H9 (cell line): ENCODE data around the gene COMT. TPM values are rescaled to one million over a fixed set of nuclear protein-coding genes. Genes with fewer than 3 reads are reported as not detected.

Experiments used
- DNase-seq: peaks from one replicate; pipeline ENCODE4 v3.0.0-alpha.2; 2017
- H2AFZ ChIP-seq: one replicate; pipeline ENCODE4 v1.6.1; 2013; ENCODE audit warnings: mild to moderate bottlenecking, low read length, control low read depth, moderate library complexity
- H2AK5ac ChIP-seq: 2 replicates; pipeline ENCODE4 v1.6.1; 2013; ENCODE audit warnings: low read length, control low read depth, mixed read lengths; ENCODE audit not compliant: insufficient read length
- H2BK120ac ChIP-seq: one replicate; pipeline ENCODE4 v1.6.1; 2013; ENCODE audit warnings: low read depth, mild to moderate bottlenecking, low read length, control low read depth, inconsistent platforms; ENCODE audit not compliant: poor library complexity, severe bottlenecking
- H2BK12ac ChIP-seq: 2 replicates; pipeline ENCODE4 v1.6.1; 2013; ENCODE audit warnings: low read length, control low read depth, mixed read lengths, low read depth; ENCODE audit not compliant: insufficient read length
- H2BK15ac ChIP-seq: 2 replicates; pipeline ENCODE4 v1.6.1; 2013; ENCODE audit warnings: low read depth, low read length, control low read depth
- H2BK20ac ChIP-seq: one replicate; pipeline ENCODE4 v1.6.1; 2013; ENCODE audit warnings: low read depth, mild to moderate bottlenecking, low read length, control low read depth, inconsistent platforms; ENCODE audit not compliant: poor library complexity, severe bottlenecking
- H2BK5ac ChIP-seq: 2 replicates; pipeline ENCODE4 v1.6.1; 2013; ENCODE audit warnings: low read length, control low read depth, mixed read lengths; ENCODE audit not compliant: insufficient read length
- H3K14ac ChIP-seq: 2 replicates; pipeline ENCODE4 v1.6.1; 2013; ENCODE audit warnings: low read length, control low read depth; ENCODE audit not compliant: insufficient read depth
- H3K18ac ChIP-seq: 2 replicates; pipeline ENCODE4 v1.6.1; 2013; ENCODE audit warnings: low read depth, mild to moderate bottlenecking, mixed read lengths, low read length, control low read depth; ENCODE audit not compliant: insufficient read length
- H3K23ac ChIP-seq: 2 replicates; pipeline ENCODE4 v1.6.1; 2013; ENCODE audit warnings: low read length, control low read depth, mixed read lengths, low read depth; ENCODE audit not compliant: insufficient read length
- H3K23me2 ChIP-seq: 2 replicates; pipeline ENCODE4 v1.6.1; 2013; ENCODE audit warnings: low read depth, mild to moderate bottlenecking, mixed read lengths, low read length, control low read depth; ENCODE audit not compliant: insufficient read length, poor library complexity, severe bottlenecking
- H3K27ac ChIP-seq: 2 replicates; pipeline ENCODE4 v1.5.1; 2013; ENCODE audit warnings: low read length, control low read depth, mixed read lengths, low read depth; ENCODE audit not compliant: insufficient read length
- H3K27me3 ChIP-seq: 2 replicates; pipeline ENCODE4 v1.6.1; 2013; ENCODE audit warnings: low read length, control low read depth, inconsistent platforms; ENCODE audit not compliant: insufficient read depth
- H3K4ac ChIP-seq: 2 replicates; pipeline ENCODE4 v1.6.1; 2013; ENCODE audit warnings: low read depth, mild to moderate bottlenecking, control low read depth, inconsistent platforms, low read length, moderate library complexity
- H3K4me1 ChIP-seq: 2 replicates; pipeline ENCODE4 v1.6.1; 2013; ENCODE audit warnings: low read length, control low read depth, inconsistent platforms; ENCODE audit not compliant: insufficient read depth
- H3K4me2 ChIP-seq: 2 replicates; pipeline ENCODE4 v1.6.1; 2013; ENCODE audit warnings: low read length, control low read depth, mixed read lengths; ENCODE audit not compliant: insufficient read length, insufficient read depth
- H3K56ac ChIP-seq: 2 replicates; pipeline ENCODE4 v1.6.1; 2013; ENCODE audit warnings: low read depth, mild to moderate bottlenecking, mixed read lengths, low read length, control low read depth; ENCODE audit not compliant: insufficient read length
- H3K79me1 ChIP-seq: 2 replicates; pipeline ENCODE4 v1.6.1; 2013; ENCODE audit warnings: low read depth, mild to moderate bottlenecking, moderate library complexity, low read length, control low read depth, inconsistent platforms; ENCODE audit not compliant: insufficient read depth, poor library complexity, severe bottlenecking
- H3K79me2 ChIP-seq: 2 replicates; pipeline ENCODE4 v1.6.1; 2013; ENCODE audit warnings: low read length, control low read depth, inconsistent platforms; ENCODE audit not compliant: insufficient read depth
- H3K9ac ChIP-seq: 2 replicates; pipeline ENCODE4 v1.6.1; 2013; ENCODE audit warnings: low read length, control low read depth, mixed read lengths; ENCODE audit not compliant: insufficient read length; ENCODE audit errors: extremely low read depth
- H3K9me3 ChIP-seq: one replicate; pipeline ENCODE4 v1.6.1; 2013; ENCODE audit warnings: low read depth, low read length, inconsistent platforms; ENCODE audit not compliant: control insufficient read depth
- H3T11ph ChIP-seq: one replicate; pipeline ENCODE4 v1.6.1; 2013; ENCODE audit warnings: mild to moderate bottlenecking, low read length, control low read depth, inconsistent platforms
- H4K20me1 ChIP-seq: one replicate; pipeline ENCODE4 v1.6.1; 2013; ENCODE audit not compliant: control insufficient read depth, insufficient read length, insufficient read depth
- H4K5ac ChIP-seq: 2 replicates; pipeline ENCODE4 v1.6.1; 2013; ENCODE audit warnings: low read depth, mild to moderate bottlenecking, mixed read lengths, low read length, control low read depth; ENCODE audit not compliant: insufficient read length
- H4K8ac ChIP-seq: replicated peaks from 2 replicates; pipeline ENCODE4 v1.6.1; 2013; ENCODE audit warnings: low read length, control low read depth, mixed read lengths, low read depth; ENCODE audit not compliant: insufficient read length
- H4K91ac ChIP-seq: 2 replicates; pipeline ENCODE4 v1.6.1; 2013; ENCODE audit warnings: low read depth, mild to moderate bottlenecking, moderate library complexity, mixed read lengths, low read length, control low read depth; ENCODE audit not compliant: insufficient read length
- H3K27ac Mint-ChIP-seq, 3 experiments: 2 replicates in 2 of 3; 3 replicates in 1 of 3; pipeline ENCODE4 v1.8.0; 2020 to 2021; ENCODE audit warnings: mixed read lengths in 3 of 3, mild to moderate bottlenecking in 1 of 3, moderate library complexity in 1 of 3
- H3K27me3 Mint-ChIP-seq: 2 replicates; pipeline ENCODE4 v1.8.0; 2021; ENCODE audit warnings: low read depth, mild to moderate bottlenecking, moderate library complexity, mixed read lengths
- H3K36me3 Mint-ChIP-seq, 3 experiments: 2 replicates in 2 of 3; 3 replicates in 1 of 3; pipeline ENCODE4 v1.8.0; 2020 to 2021; ENCODE audit warnings: low read depth in 3 of 3, mixed read lengths in 3 of 3; ENCODE audit not compliant: insufficient read depth in 1 of 3
- H3K4me1 Mint-ChIP-seq, 2 experiments: 2 replicates each; pipeline ENCODE4 v1.8.0; 2020; ENCODE audit warnings: mixed read lengths in 2 of 2
- H3K4me3 Mint-ChIP-seq, 2 experiments: 2 replicates in 1 of 2; 3 replicates in 1 of 2; pipeline ENCODE4 v1.8.0; 2020 to 2021; ENCODE audit warnings: mild to moderate bottlenecking in 2 of 2, mixed read lengths in 2 of 2, moderate library complexity in 1 of 2
- H3K9me3 Mint-ChIP-seq, 2 experiments: 2 replicates in 1 of 2; 3 replicates in 1 of 2; pipeline ENCODE4 v1.8.0; 2020; ENCODE audit warnings: mild to moderate bottlenecking in 2 of 2, mixed read lengths in 2 of 2, moderate library complexity in 1 of 2
- CTCF ChIP-seq: fragments of 200-600 bp; sonication (generic); conservative IDR thresholded peaks from 3 replicates; pipeline ENCODE4 v1.8.0; 2021; ENCODE audit warnings: antibody characterized with exemption, mild to moderate bottlenecking
- WGBS: extraction: QIAGEN DNeasy Blood & Tissue Kit; methylation state at CpG from one replicate; pipeline ENCODE4 v1.1.7; 2013; ENCODE audit warnings: missing lambda C conversion rate, low lambda C conversion rate, mixed read lengths; ENCODE audit not compliant: insufficient read length; ENCODE audit errors: extremely low coverage; 5-methylcytosine and 5-hydroxymethylcytosine counted together
- total RNA-seq: library from RNA; stranded (reverse); gene quantifications from 2 replicates; pipeline ENCODE4 v1.2.1, GENCODE V29; 2021

The COMT gene
- total RNA-seq, 1 experiment from 2014 or later: 42.2 TPM

GRCh38 chr22:19981171-19981960 is 39.8 kb downstream of the COMT start:
- Histone ChIP-seq H4K8ac (no peak overlapping the region), H3K79me1 (peaks cover 4% of the 10 kb centered on the region), H4K91ac (no peak overlapping the region), H4K20me1 (peaks cover 3% of the 10 kb centered on the region), H3K9me3 (no peaks in the 10 kb centered on the region), H2BK15ac (no peak overlapping the region), H3K4me1 (no peaks in the 10 kb centered on the region; the same call in 1 of the 2 replicates), H3K79me2 (no peaks in the 10 kb centered on the region), H3K56ac (no peak overlapping the region), H3K4ac (no peak overlapping the region), H3K23me2 (no peaks in the 10 kb centered on the region), H4K5ac (no peak overlapping the region), H3K27ac (no peak overlapping the region), H2BK120ac (no peak overlapping the region), H2AFZ (no peak overlapping the region), H2AK5ac (no peak overlapping the region), H2BK20ac (no peak overlapping the region), H3K18ac (no peak overlapping the region), H3T11ph (no peak overlapping the region), H3K14ac (no peak overlapping the region; the same call in 1 of the 2 replicates), H2BK12ac (no peak overlapping the region), H3K27me3 (no peaks in the 10 kb centered on the region), H3K9ac (no peak overlapping the region), H3K4me2 (no peak overlapping the region), H3K23ac (no peak overlapping the region), H2BK5ac (no peak overlapping the region)
- H3K36me3 Mint-ChIP-seq: peaks cover 7 to 26% (median 21%) of the 10 kb centered on the region in 3 experiments; a peak in 6 of 7 replicates
- no CpG with 5 or more reads among the region's 33 CpGs for WGBS
- no peaks in the 10 kb centered on the region for H3K27me3 Mint-ChIP-seq
- no peak for DNase-seq
- H3K9me3 Mint-ChIP-seq: no peaks in the 10 kb centered on the region
- H3K4me1 Mint-ChIP-seq: peaks cover 5 to 6% of the 10 kb centered on the region in 2 experiments; a peak in 3 of 4 replicates
- no peak for TF ChIP-seq CTCF
- H3K4me3 Mint-ChIP-seq: no peak overlapping the region
- H3K27ac Mint-ChIP-seq: no peak overlapping the region
